Measurements from ENCODE around the gene CHD9.

CHD9 gene

DNA sequence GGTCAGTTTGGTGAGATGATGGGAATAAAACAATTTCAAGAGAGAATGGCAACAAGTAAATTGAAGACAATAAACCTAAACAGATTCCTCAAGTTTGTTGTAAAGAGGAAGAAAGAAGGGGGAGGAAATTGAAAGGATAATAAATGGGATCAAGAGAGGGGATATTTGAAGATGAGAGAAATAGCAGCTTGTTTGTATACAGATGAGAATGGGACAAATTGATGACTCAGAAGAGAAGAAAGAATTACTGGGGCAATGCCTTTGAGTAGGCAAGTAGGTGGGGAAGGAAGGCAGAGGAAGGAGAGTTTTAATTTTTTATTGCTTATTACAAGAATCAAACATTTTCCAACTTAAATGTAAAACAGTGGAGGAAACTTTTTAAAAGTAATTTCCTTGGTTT lies 98.3 kb downstream of the CHD9 start:
- Histone ChIP-seq H3K36me3 (ENCODE audit: control insufficient read depth in 2 of 2, insufficient read depth in 1 of 2, low read length in 2 of 2) (peaks cover 0 to 17% of the 10 kb centered on the region in 2 experiments; a peak in 1 of 3 replicates), H3K27ac (ENCODE audit: extremely low read depth, low read depth, low read length) (no peak overlapping the region), H3K9me3 (ENCODE audit: control insufficient read depth, insufficient read depth, low read depth, low read length) (no peaks in the 10 kb centered on the region), H3K4me1 (ENCODE audit: control insufficient read depth, insufficient read depth, low read length) (peaks cover 5% of the 10 kb centered on the region; the same call in 1 of the 2 replicates), H3K4me3 (ENCODE audit: low read depth, low read length) (no peak overlapping the region)
- TF ChIP-seq PRDM1 (tag by site-specific recombination; IDR thresholded peaks at IDR 0.05) (peak; percentile 54; the same call in 1 of the 2 replicates), ZNF114 (tag by site-specific recombination; IDR thresholded peaks at IDR 0.05) (no peak), ZBTB20 (tag by site-specific recombination; IDR thresholded peaks at IDR 0.05) (0 out of 2 replicates have a peak, but pooled peaks have one; percentile 15)
- TF ChIP-seq, protein P1, sequence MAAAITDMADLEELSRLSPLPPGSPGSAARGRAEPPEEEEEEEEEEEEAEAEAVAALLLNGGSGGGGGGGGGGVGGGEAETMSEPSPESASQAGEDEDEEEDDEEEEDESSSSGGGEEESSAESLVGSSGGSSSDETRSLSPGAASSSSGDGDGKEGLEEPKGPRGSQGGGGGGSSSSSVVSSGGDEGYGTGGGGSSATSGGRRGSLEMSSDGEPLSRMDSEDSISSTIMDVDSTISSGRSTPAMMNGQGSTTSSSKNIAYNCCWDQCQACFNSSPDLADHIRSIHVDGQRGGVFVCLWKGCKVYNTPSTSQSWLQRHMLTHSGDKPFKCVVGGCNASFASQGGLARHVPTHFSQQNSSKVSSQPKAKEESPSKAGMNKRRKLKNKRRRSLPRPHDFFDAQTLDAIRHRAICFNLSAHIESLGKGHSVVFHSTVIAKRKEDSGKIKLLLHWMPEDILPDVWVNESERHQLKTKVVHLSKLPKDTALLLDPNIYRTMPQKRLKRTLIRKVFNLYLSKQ (tag by site-specific recombination; IDR thresholded peaks at IDR 0.05; ENCODE audit: borderline replicate concordance) = no peak
- CTCF ChIA-PET = no interaction called here
- POLR2A ChIA-PET = no interaction called here

DNA sequence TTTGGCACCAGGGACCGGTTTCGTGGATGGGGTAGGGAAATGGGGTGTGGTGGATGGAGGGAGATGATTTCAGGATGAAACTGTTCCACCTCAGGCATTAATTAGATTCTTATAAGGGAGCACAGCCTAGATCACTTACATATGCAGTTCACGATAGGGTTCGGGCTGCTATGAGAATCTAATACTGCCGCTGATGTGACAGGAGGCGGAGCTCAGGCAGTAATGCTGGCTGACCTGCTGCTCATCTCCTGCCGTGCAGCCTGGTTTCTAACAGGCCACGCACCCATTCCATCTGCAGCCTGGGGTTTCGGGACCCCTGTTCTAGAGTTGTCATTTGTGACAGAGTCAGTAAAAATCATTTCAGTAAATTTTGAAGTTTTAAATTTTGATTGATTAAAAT lies 99.7 kb downstream of the CHD9 start:
- peak; percentile 24; the same call in 1 of the 2 replicates for TF ChIP-seq ZNF335 (tag by site-specific recombination; conservative IDR thresholded peaks at IDR 0.05)
- TF ChIP-seq ZIC2 (tag by site-specific recombination; IDR thresholded peaks at IDR 0.05) = peak; percentile 22; the same call in 1 of the 2 replicates
- TF ChIP-seq BCL11B (tag by site-specific recombination; IDR thresholded peaks at IDR 0.05; ENCODE audit: low read depth) = no peak
- TF ChIP-seq ZNF549 (tag by site-specific recombination; IDR thresholded peaks at IDR 0.05) = 0 out of 2 replicates have a peak, but pooled peaks have one; percentile 57
- CTCF ChIA-PET = interaction anchor here (0.6 to 1.3 kb wide), 4 partner anchors 10 to 97 kb away, joined by 3 to 4 read pairs (median 4); no protein-coding TSS in a partner anchor
- no peak overlapping the region for H3K27ac ChIP-seq (ENCODE audit: extremely low read depth, low read depth, low read length)
- H3K36me3 ChIP-seq (ENCODE audit: control insufficient read depth in 2 of 2, insufficient read depth in 1 of 2, low read length in 2 of 2) = peaks cover 0 to 17% of the 10 kb centered on the region in 2 experiments; a peak in 1 of 3 replicates
- peaks cover 5% of the 10 kb centered on the region; the same call in 1 of the 2 replicates for H3K4me1 ChIP-seq (ENCODE audit: control insufficient read depth, insufficient read depth, low read length)
- H3K9me3 ChIP-seq (ENCODE audit: control insufficient read depth, insufficient read depth, low read depth, low read length) = no peaks in the 10 kb centered on the region
- POLR2A ChIA-PET = no interaction called here
- no peak overlapping the region for H3K4me3 ChIP-seq (ENCODE audit: low read depth, low read length)

DNA sequence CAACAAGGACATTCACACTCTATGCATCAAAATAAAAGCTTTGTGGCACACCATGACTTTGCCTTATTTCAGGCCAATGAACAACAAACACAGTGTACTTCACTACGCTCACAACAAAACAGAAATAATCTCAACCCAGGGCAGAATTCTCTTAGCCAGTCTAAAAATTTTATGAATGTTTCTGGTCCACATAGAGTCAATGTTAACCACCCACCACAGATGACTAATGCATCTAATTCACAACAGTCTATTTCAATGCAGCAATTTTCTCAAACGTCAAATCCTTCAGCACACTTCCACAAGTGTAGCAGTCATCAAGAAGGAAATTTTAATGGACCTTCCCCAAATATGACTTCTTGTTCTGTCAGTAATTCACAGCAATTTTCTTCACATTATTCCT lies 101.7 kb downstream of the CHD9 start:
- Histone ChIP-seq H3K9me3 (ENCODE audit: control insufficient read depth, insufficient read depth, low read depth, low read length) (no peaks in the 10 kb centered on the region), H3K4me1 (ENCODE audit: control insufficient read depth, insufficient read depth, low read length) (peaks cover 5% of the 10 kb centered on the region; the same call in 1 of the 2 replicates), H3K4me3 (ENCODE audit: low read depth, low read length) (no peak overlapping the region), H3K36me3 (ENCODE audit: control insufficient read depth in 2 of 2, insufficient read depth in 1 of 2, low read length in 2 of 2) (peaks cover 0 to 17% of the 10 kb centered on the region in 2 experiments; a peak in 2 of 3 replicates), H3K27ac (ENCODE audit: extremely low read depth, low read depth, low read length) (no peak overlapping the region)
- ChIA-PET POLR2A (no interaction called here), CTCF (interaction anchor here (1.6 kb wide), 1 partner anchor 27 kb away, joined by 3 read pairs; no protein-coding TSS in a partner anchor)
- TF ChIP-seq ZSCAN30 (tag by site-specific recombination; IDR thresholded peaks at IDR 0.05) = no peak
- no peak for TF ChIP-seq KLF7 (tag by site-specific recombination; IDR thresholded peaks at IDR 0.05; ENCODE audit: borderline replicate concordance)
- no peak for TF ChIP-seq ZNF311 (tag by site-specific recombination; IDR thresholded peaks at IDR 0.05; ENCODE audit: borderline replicate concordance)
- TF ChIP-seq KLF10 (tag by site-specific recombination; IDR thresholded peaks at IDR 0.05) = no peak
- no peak for TF ChIP-seq GLIS1 (tag by site-specific recombination; IDR thresholded peaks at IDR 0.05)
- TF ChIP-seq ZNF324 (tag by site-specific recombination; IDR thresholded peaks at IDR 0.05) = no peak
- TF ChIP-seq, protein P2, sequence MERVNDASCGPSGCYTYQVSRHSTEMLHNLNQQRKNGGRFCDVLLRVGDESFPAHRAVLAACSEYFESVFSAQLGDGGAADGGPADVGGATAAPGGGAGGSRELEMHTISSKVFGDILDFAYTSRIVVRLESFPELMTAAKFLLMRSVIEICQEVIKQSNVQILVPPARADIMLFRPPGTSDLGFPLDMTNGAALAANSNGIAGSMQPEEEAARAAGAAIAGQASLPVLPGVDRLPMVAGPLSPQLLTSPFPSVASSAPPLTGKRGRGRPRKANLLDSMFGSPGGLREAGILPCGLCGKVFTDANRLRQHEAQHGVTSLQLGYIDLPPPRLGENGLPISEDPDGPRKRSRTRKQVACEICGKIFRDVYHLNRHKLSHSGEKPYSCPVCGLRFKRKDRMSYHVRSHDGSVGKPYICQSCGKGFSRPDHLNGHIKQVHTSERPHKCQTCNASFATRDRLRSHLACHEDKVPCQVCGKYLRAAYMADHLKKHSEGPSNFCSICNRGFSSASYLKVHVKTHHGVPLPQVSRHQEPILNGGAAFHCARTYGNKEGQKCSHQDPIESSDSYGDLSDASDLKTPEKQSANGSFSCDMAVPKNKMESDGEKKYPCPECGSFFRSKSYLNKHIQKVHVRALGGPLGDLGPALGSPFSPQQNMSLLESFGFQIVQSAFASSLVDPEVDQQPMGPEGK (tag by site-specific recombination; IDR thresholded peaks at IDR 0.05) = no peak
- no peak for TF ChIP-seq ZBTB17 (tag by site-specific recombination; IDR thresholded peaks at IDR 0.05)
- TF ChIP-seq, protein P3, sequence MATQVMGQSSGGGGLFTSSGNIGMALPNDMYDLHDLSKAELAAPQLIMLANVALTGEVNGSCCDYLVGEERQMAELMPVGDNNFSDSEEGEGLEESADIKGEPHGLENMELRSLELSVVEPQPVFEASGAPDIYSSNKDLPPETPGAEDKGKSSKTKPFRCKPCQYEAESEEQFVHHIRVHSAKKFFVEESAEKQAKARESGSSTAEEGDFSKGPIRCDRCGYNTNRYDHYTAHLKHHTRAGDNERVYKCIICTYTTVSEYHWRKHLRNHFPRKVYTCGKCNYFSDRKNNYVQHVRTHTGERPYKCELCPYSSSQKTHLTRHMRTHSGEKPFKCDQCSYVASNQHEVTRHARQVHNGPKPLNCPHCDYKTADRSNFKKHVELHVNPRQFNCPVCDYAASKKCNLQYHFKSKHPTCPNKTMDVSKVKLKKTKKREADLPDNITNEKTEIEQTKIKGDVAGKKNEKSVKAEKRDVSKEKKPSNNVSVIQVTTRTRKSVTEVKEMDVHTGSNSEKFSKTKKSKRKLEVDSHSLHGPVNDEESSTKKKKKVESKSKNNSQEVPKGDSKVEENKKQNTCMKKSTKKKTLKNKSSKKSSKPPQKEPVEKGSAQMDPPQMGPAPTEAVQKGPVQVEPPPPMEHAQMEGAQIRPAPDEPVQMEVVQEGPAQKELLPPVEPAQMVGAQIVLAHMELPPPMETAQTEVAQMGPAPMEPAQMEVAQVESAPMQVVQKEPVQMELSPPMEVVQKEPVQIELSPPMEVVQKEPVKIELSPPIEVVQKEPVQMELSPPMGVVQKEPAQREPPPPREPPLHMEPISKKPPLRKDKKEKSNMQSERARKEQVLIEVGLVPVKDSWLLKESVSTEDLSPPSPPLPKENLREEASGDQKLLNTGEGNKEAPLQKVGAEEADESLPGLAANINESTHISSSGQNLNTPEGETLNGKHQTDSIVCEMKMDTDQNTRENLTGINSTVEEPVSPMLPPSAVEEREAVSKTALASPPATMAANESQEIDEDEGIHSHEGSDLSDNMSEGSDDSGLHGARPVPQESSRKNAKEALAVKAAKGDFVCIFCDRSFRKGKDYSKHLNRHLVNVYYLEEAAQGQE (tag by site-specific recombination; IDR thresholded peaks at IDR 0.05) = no peak
- no peak for TF ChIP-seq ZNF707 (tag by site-specific recombination; IDR thresholded peaks at IDR 0.05)
- no peak for TF ChIP-seq ZBTB21 (tag by site-specific recombination; IDR thresholded peaks at IDR 0.05)
- no peak for TF ChIP-seq TRIM28 (IDR thresholded peaks at IDR 0.05; ENCODE audit: borderline replicate concordance, low read length)
- TF ChIP-seq ZNF621 (tag by site-specific recombination; IDR thresholded peaks at IDR 0.05) = no peak
- TF ChIP-seq, protein P4, sequence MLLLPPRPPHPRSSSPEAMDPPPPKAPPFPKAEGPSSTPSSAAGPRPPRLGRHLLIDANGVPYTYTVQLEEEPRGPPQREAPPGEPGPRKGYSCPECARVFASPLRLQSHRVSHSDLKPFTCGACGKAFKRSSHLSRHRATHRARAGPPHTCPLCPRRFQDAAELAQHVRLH (tag by site-specific recombination; IDR thresholded peaks at IDR 0.05) = no peak
- no peak for TF ChIP-seq ZNF596 (tag by site-specific recombination; IDR thresholded peaks at IDR 0.05)
- TF ChIP-seq ZNF555 (tag by site-specific recombination; conservative IDR thresholded peaks at IDR 0.05) = no peak

Data from HEK293 (cell line).